ENCODE measurements around the gene CHPF. TPM values are rescaled to one million over a fixed set of nuclear protein-coding genes. Genes with fewer than 3 reads are reported as not detected.

CHPF gene
- total and polyA plus RNA-seq, 10 of the 15 experiments (the other 5 are each of a cell fraction or from before 2014, with no cell fraction given) = 0.09 to 17.4 (median 8.3) TPM; not detected in 1

DNA sequence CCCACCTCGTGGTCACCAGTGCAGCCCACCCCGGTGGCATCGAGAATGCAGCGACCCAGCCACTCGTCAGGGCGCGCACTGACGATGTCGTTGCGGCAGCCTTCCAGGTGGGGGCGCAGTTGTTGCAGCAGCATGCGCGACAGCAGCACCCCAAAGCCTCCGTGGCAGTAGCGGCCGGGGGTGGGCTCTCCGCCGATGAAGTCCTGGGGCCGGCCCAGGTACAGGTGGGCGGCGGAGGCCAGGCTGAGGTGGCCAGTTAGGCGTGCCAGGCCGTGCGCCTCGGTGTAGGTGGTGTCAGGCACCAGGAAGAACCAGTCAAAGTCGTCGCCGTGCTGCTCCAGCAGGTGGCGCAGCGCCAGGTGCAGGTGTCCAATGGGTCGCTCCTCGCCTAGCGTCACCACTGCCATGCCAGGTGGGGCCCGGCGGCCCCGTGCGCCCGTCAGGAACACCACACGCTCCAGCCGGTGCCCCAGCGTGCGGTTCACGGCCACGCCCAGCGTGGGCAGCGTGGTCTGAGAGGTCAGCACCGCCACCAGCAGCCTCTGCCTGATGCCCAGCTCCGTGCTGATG is 1.9 kb downstream of the CHPF start (continued):
- TF ChIP-seq, protein P1, sequence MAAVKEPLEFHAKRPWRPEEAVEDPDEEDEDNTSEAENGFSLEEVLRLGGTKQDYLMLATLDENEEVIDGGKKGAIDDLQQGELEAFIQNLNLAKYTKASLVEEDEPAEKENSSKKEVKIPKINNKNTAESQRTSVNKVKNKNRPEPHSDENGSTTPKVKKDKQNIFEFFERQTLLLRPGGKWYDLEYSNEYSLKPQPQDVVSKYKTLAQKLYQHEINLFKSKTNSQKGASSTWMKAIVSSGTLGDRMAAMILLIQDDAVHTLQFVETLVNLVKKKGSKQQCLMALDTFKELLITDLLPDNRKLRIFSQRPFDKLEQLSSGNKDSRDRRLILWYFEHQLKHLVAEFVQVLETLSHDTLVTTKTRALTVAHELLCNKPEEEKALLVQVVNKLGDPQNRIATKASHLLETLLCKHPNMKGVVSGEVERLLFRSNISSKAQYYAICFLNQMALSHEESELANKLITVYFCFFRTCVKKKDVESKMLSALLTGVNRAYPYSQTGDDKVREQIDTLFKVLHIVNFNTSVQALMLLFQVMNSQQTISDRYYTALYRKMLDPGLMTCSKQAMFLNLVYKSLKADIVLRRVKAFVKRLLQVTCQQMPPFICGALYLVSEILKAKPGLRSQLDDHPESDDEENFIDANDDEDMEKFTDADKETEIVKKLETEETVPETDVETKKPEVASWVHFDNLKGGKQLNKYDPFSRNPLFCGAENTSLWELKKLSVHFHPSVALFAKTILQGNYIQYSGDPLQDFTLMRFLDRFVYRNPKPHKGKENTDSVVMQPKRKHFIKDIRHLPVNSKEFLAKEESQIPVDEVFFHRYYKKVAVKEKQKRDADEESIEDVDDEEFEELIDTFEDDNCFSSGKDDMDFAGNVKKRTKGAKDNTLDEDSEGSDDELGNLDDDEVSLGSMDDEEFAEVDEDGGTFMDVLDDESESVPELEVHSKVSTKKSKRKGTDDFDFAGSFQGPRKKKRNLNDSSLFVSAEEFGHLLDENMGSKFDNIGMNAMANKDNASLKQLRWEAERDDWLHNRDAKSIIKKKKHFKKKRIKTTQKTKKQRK (IDR thresholded peaks at IDR 0.05; ENCODE audit: low read depth, low read length) = no peak
- TF ChIP-seq CREM (IDR thresholded peaks at IDR 0.05; ENCODE audit: low read depth) (peak; percentile 71), PAX5 (IDR thresholded peaks at IDR 0.05; ENCODE audit: borderline replicate concordance, low read depth, low read length) (0 out of 2 replicates have a peak, but pooled peaks have one; percentile 19), LARP7 (IDR thresholded peaks at IDR 0.05) (peak; percentile 84)
- TF ChIP-seq, protein P2, sequence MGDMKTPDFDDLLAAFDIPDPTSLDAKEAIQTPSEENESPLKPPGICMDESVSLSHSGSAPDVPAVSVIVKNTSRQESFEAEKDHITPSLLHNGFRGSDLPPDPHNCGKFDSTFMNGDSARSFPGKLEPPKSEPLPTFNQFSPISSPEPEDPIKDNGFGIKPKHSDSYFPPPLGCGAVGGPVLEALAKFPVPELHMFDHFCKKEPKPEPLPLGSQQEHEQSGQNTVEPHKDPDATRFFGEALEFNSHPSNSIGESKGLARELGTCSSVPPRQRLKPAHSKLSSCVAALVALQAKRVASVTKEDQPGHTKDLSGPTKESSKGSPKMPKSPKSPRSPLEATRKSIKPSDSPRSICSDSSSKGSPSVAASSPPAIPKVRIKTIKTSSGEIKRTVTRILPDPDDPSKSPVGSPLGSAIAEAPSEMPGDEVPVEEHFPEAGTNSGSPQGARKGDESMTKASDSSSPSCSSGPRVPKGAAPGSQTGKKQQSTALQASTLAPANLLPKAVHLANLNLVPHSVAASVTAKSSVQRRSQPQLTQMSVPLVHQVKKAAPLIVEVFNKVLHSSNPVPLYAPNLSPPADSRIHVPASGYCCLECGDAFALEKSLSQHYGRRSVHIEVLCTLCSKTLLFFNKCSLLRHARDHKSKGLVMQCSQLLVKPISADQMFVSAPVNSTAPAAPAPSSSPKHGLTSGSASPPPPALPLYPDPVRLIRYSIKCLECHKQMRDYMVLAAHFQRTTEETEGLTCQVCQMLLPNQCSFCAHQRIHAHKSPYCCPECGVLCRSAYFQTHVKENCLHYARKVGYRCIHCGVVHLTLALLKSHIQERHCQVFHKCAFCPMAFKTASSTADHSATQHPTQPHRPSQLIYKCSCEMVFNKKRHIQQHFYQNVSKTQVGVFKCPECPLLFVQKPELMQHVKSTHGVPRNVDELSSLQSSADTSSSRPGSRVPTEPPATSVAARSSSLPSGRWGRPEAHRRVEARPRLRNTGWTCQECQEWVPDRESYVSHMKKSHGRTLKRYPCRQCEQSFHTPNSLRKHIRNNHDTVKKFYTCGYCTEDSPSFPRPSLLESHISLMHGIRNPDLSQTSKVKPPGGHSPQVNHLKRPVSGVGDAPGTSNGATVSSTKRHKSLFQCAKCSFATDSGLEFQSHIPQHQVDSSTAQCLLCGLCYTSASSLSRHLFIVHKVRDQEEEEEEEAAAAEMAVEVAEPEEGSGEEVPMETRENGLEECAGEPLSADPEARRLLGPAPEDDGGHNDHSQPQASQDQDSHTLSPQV (IDR thresholded peaks at IDR 0.05) = peak; percentile 52; the same call in 1 of the 2 replicates

All from GM12878 (cell line).